H1 (cell line): ENCODE measurements around the gene AGAP1. TPM values are rescaled to one million over a fixed set of nuclear protein-coding genes. Genes with fewer than 3 reads are reported as not detected.

Experiments used
- CTCF ChIA-PET: fragments of 300-600 bp; sonication (Branson Sonifier 250); formaldehyde crosslinking; loops from one replicate; lab custom pipeline; 2021; ENCODE audit not compliant: partially characterized antibody; lab: Charles Lee
- POLR2A ChIA-PET: fragments of 300-600 bp; sonication (Branson Sonifier 250); formaldehyde crosslinking; loops from one replicate; lab custom pipeline; 2021; ENCODE audit warnings: inconsistent platforms; ENCODE audit not compliant: partially characterized antibody; lab: Charles Lee
- DNase-seq, 2 experiments: peaks; one replicate each; pipeline versions ENCODE4 v3.0.0 to v3.0.0-alpha.2; 2010 to 2022; ENCODE audit warnings: low spot score in 2 of 2, low read depth in 1 of 2, mixed read lengths in 1 of 2
- FAIRE-seq: peaks from 2 replicates; lab custom pipeline; 2011; peaks lifted over from hg19 to GRCh38; lab: Jason Lieb, UNC
- H2AFZ ChIP-seq: 2 replicates; pipeline ENCODE4 v1.8.1; 2012; ENCODE audit warnings: low read length, inconsistent platforms
- H2AK5ac ChIP-seq: 2 replicates; pipeline ENCODE4 v1.6.1; 2013; ENCODE audit warnings: low read depth, low read length
- H2BK120ac ChIP-seq: replicated peaks from 2 replicates; pipeline ENCODE3; 2013; ENCODE audit warnings: low read depth, low read length, inconsistent platforms
- H2BK12ac ChIP-seq: 2 replicates; pipeline ENCODE4 v1.6.1; 2013; ENCODE audit warnings: low read depth, low read length
- H2BK15ac ChIP-seq: 2 replicates; pipeline ENCODE4 v1.6.1; 2013; ENCODE audit warnings: low read length
- H2BK20ac ChIP-seq: 2 replicates; pipeline ENCODE4 v1.6.1; 2013; ENCODE audit warnings: low read length
- H2BK5ac ChIP-seq: 2 replicates; pipeline ENCODE4 v1.6.1; 2013; ENCODE audit warnings: low read depth, low read length
- H3K14ac ChIP-seq: 2 replicates; pipeline ENCODE4 v1.6.1; 2013; ENCODE audit warnings: inconsistent platforms; ENCODE audit not compliant: insufficient read length
- H3K18ac ChIP-seq: 2 replicates; pipeline ENCODE4 v1.6.1; 2013; ENCODE audit warnings: low read length; ENCODE audit errors: extremely low read depth
- H3K23ac ChIP-seq: 2 replicates; pipeline ENCODE4 v1.6.1; 2013; ENCODE audit warnings: inconsistent platforms; ENCODE audit not compliant: insufficient read length
- H3K23me2 ChIP-seq: 2 replicates; pipeline ENCODE4 v1.6.1; 2013; ENCODE audit warnings: low read depth, low read length
- H3K27ac ChIP-seq: 2 replicates; pipeline ENCODE4 v1.6.1; 2011; ENCODE audit warnings: low read depth, low read length, inconsistent platforms
- H3K27me3 ChIP-seq, 4 experiments: replicated peaks in 1 of 4; 1 replicate in 1 of 4; 2 replicates in 3 of 4; pipeline versions ENCODE4 v1.6.1 to v1.8.1; 2011 to 2013; ENCODE audit warnings: low read length in 3 of 4, mild to moderate bottlenecking in 3 of 4, inconsistent platforms in 2 of 4, mixed read lengths in 2 of 4, moderate library complexity in 1 of 4; ENCODE audit not compliant: control insufficient read depth in 3 of 4, insufficient read depth in 3 of 4; ENCODE audit errors: extremely low read depth in 1 of 4
- H3K36me3 ChIP-seq, 4 experiments: 2 replicates each; pipeline versions ENCODE4 v1.6.1 to v1.8.1; 2011 to 2013; ENCODE audit warnings: mild to moderate bottlenecking in 4 of 4, low read length in 3 of 4, moderate library complexity in 2 of 4, control low read depth in 1 of 4, inconsistent platforms in 1 of 4; ENCODE audit not compliant: insufficient read depth in 4 of 4, control insufficient read depth in 2 of 4
- H3K4ac ChIP-seq: replicated peaks from 2 replicates; pipeline ENCODE3; 2013; ENCODE audit warnings: low read length, low read depth, mixed read lengths, inconsistent platforms; ENCODE audit not compliant: insufficient read length
- H3K4me1 ChIP-seq, 4 experiments: replicated peaks in 1 of 4; 1 replicate in 1 of 4; 2 replicates in 3 of 4; pipeline versions ENCODE4 v1.6.1 to v1.8.1; 2011 to 2013; ENCODE audit warnings: low read length in 3 of 4, inconsistent platforms in 2 of 4, mixed read lengths in 1 of 4; ENCODE audit not compliant: insufficient read depth in 4 of 4, control insufficient read depth in 3 of 4
- H3K4me2 ChIP-seq, 2 experiments: 2 replicates each; pipeline versions ENCODE4 v1.6.1 to v1.8.1; 2011 to 2013; ENCODE audit warnings: low read depth in 2 of 2, low read length in 2 of 2, control low read depth in 1 of 2, inconsistent platforms in 1 of 2, mild to moderate bottlenecking in 1 of 2; ENCODE audit not compliant: insufficient read depth in 1 of 2
- H3K4me3 ChIP-seq, 4 experiments: fragments of 200-600, 300-600 bp in 1 of 4; sonication (generic), shearing (Covaris generic), sonication (Bioruptor Twin) in 1 of 4; 2 replicates each; pipeline versions ENCODE4 v1.5.1 to v1.8.1; 2011 to 2016; ENCODE audit warnings: low read length in 4 of 4, low read depth in 3 of 4, control low read depth in 2 of 4, inconsistent platforms in 2 of 4, mild to moderate bottlenecking in 2 of 4, mixed read lengths in 1 of 4, moderate library complexity in 1 of 4; ENCODE audit not compliant: insufficient read depth in 2 of 4; ENCODE audit errors: extremely low read depth in 1 of 4
- H3K56ac ChIP-seq: replicated peaks from 2 replicates; pipeline ENCODE3; 2013; ENCODE audit warnings: low read depth, mild to moderate bottlenecking, mixed read lengths, low read length, inconsistent platforms; ENCODE audit not compliant: insufficient read length
- H3K79me1 ChIP-seq: 2 replicates; pipeline ENCODE4 v1.6.1; 2013; ENCODE audit warnings: low read depth, low read length, control low read depth
- H3K79me2 ChIP-seq, 2 experiments: 2 replicates each; pipeline versions ENCODE4 v1.6.1 to v1.8.1; 2012 to 2013; ENCODE audit warnings: low read length in 2 of 2, mild to moderate bottlenecking in 2 of 2, inconsistent platforms in 1 of 2; ENCODE audit not compliant: insufficient read depth in 2 of 2, control insufficient read depth in 1 of 2
- H3K9ac ChIP-seq, 4 experiments: replicated peaks in 1 of 4; 1 replicate in 1 of 4; 2 replicates in 3 of 4; pipeline versions ENCODE4 v1.6.1 to v1.8.1; 2011 to 2013; ENCODE audit warnings: low read depth in 3 of 4, low read length in 3 of 4, control low read depth in 2 of 4, mild to moderate bottlenecking in 2 of 4, moderate library complexity in 2 of 4, inconsistent platforms in 1 of 4; ENCODE audit errors: extremely low read depth in 1 of 4
- H3K9me3 ChIP-seq, 2 experiments: 2 replicates each; pipeline versions ENCODE4 v1.6.1 to v1.8.1; 2012 to 2013; ENCODE audit warnings: mild to moderate bottlenecking in 2 of 2, moderate library complexity in 2 of 2, control low read depth in 1 of 2, inconsistent platforms in 1 of 2, low read depth in 1 of 2, low read length in 1 of 2, mixed read lengths in 1 of 2; ENCODE audit not compliant: insufficient read depth in 2 of 2
- H4K20me1 ChIP-seq, 2 experiments: replicated peaks in 1 of 2; 2 replicates each; pipeline versions ENCODE3 to v1.8.1; 2011 to 2013; ENCODE audit warnings: inconsistent platforms in 2 of 2, low read length in 2 of 2, mild to moderate bottlenecking in 1 of 2; ENCODE audit not compliant: insufficient read depth in 2 of 2, control insufficient read depth in 1 of 2
- H4K5ac ChIP-seq: 2 replicates; pipeline ENCODE4 v1.6.1; 2013; ENCODE audit warnings: low read length, low read depth, mixed read lengths, inconsistent platforms; ENCODE audit not compliant: insufficient read length
- H4K8ac ChIP-seq: 2 replicates; pipeline ENCODE4 v1.8.0; 2013; ENCODE audit warnings: mild to moderate bottlenecking, moderate library complexity, low read length, inconsistent platforms; ENCODE audit not compliant: insufficient read depth; ENCODE audit errors: extremely low read depth
- H4K91ac ChIP-seq: replicated peaks from 2 replicates; pipeline ENCODE3; 2013; ENCODE audit warnings: low read length, mixed read lengths, inconsistent platforms; ENCODE audit not compliant: insufficient read length
- ATF3 ChIP-seq: IDR thresholded peaks from 2 replicates; pipeline ENCODE4 v1.6.1; 2011; ENCODE audit warnings: low read depth, mild to moderate bottlenecking, low read length; ENCODE audit not compliant: insufficient read depth
- CBX8 ChIP-seq: fragments of 300-800, 300-1000 bp; sonication (generic); IDR thresholded peaks from 2 replicates; pipeline ENCODE4 v1.7.1; 2016; ENCODE audit warnings: low read depth, low read length, borderline replicate concordance
- CEBPB ChIP-seq: IDR thresholded peaks from 2 replicates; pipeline ENCODE4 v1.6.1; 2012; ENCODE audit warnings: low read depth, low read length
- CREB1 ChIP-seq: IDR thresholded peaks from 2 replicates; pipeline ENCODE4 v1.6.1; 2012; ENCODE audit warnings: inconsistent platforms
- EZH2 ChIP-seq: fragments of 200-600 bp; sonication (generic); IDR thresholded peaks from 2 replicates; pipeline ENCODE4 v1.7.1; 2012; ENCODE audit warnings: low read depth, mild to moderate bottlenecking, moderate library complexity, low read length, inconsistent platforms; ENCODE audit not compliant: severe bottlenecking
- HDAC2 ChIP-seq, 2 experiments: fragments of 300-600 bp in 1 of 2; sonication (generic) in 1 of 2; IDR thresholded peaks; 2 replicates each; pipeline ENCODE4 v1.6.1; 2011 to 2012; ENCODE audit warnings: low read depth in 2 of 2, low read length in 2 of 2, mild to moderate bottlenecking in 2 of 2, moderate library complexity in 2 of 2, borderline replicate concordance in 1 of 2, inconsistent platforms in 1 of 2
- KDM1A ChIP-seq: fragments of 200-600, 300-600 bp; sonication (generic); IDR thresholded peaks from 2 replicates; pipeline ENCODE4 v1.7.1; 2016; ENCODE audit warnings: mild to moderate bottlenecking, low read length, borderline replicate concordance
- NANOG ChIP-seq: IDR thresholded peaks from 2 replicates; pipeline ENCODE4 v1.6.1; 2011; ENCODE audit warnings: low read length, low read depth, mild to moderate bottlenecking, inconsistent platforms; ENCODE audit not compliant: insufficient read depth, poor library complexity, severe bottlenecking
- POU5F1 ChIP-seq: IDR thresholded peaks from 2 replicates; pipeline ENCODE4 v1.6.1; 2011; ENCODE audit warnings: low read depth, mild to moderate bottlenecking, low read length, moderate library complexity
- SIX5 ChIP-seq: IDR thresholded peaks from 2 replicates; pipeline ENCODE4 v1.6.1; 2011; ENCODE audit warnings: mild to moderate bottlenecking, low read depth, low read length
- SP1 ChIP-seq: IDR thresholded peaks from 2 replicates; pipeline ENCODE4 v1.6.1; 2011; ENCODE audit warnings: low read depth, low read length
- YY1 ChIP-seq: IDR thresholded peaks from 2 replicates; pipeline ENCODE4 v1.6.1; 2011; ENCODE audit warnings: low read depth, mild to moderate bottlenecking, low read length
- WGBS, 2 experiments: shearing (Covaris generic) in 1 of 2; methylation state at CpG; one replicate each; pipeline versions ENCODE4 v1.1.6 to v1.1.7; 2013 to 2015; ENCODE audit warnings: low lambda C conversion rate in 2 of 2, mixed read lengths in 2 of 2, inconsistent platforms in 1 of 2, low coverage in 1 of 2, missing lambda C conversion rate in 1 of 2; ENCODE audit not compliant: insufficient replicate concordance in 2 of 2, insufficient coverage in 1 of 2, insufficient read length in 1 of 2; ENCODE audit errors: extremely low coverage in 1 of 2, missing lambda C conversion rate in 1 of 2; 5-methylcytosine and 5-hydroxymethylcytosine counted together
- polyA plus RNA-seq, 7 experiments: library from polyadenylated mRNA; depleted of rRNA in 3 of 7; stranded (reverse) in 5 of 7; unstranded in 2 of 7; fragments of >200 nt in 5 of 7; fragments of 200-250 nt in 2 of 7; gene quantifications; 1 replicate in 5 of 7; 2 replicates in 1 of 7; 4 replicates in 1 of 7; pipeline versions ENCODE4 v1.2.1 to v1.2.3, GENCODE V29; 2011 to 2013; ENCODE audit warnings: missing spikeins in 2 of 7, mixed read lengths in 2 of 7
- total RNA-seq: library from RNA; stranded (reverse); fragmentation: NEBNext Ultra II Directional; extraction: Animal tissue kit (Norgen Biotek cat#: 25700); gene quantifications from 2 replicates; pipeline ENCODE4 v1.2.1, GENCODE V29; 2021

The AGAP1 gene
- total and polyA plus RNA-seq, 2 of the 8 experiments (the other 6 are each of a cell fraction or from before 2014, with no cell fraction given) = 18.1 to 39.4 TPM

- no peak for FAIRE-seq
- Histone ChIP-seq H3K36me3 (peaks cover 0 to 3% (median 0%) of the 10 kb centered on the region in 4 experiments; a peak in 2 of 8 replicates), H3K23ac (no peak overlapping the region), H3K4me2 (no peak overlapping the region), H3K4ac (no peak overlapping the region), H4K8ac (no peak overlapping the region), H4K5ac (no peak overlapping the region), H3K23me2 (no peaks in the 10 kb centered on the region), H3K18ac (no peak overlapping the region), H3K14ac (no peak overlapping the region), H2BK120ac (no peak overlapping the region), H3K27ac (no peak overlapping the region), H3K79me1 (no peaks in the 10 kb centered on the region; the same call in 1 of the 2 replicates), H2AFZ (no peak overlapping the region), H2BK20ac (no peak overlapping the region), H3K4me1 (peaks cover 0 to 2% (median 0%) of the 10 kb centered on the region in 4 experiments; a peak in 2 of 7 replicates), H4K20me1 (peaks cover 0 to 3% of the 10 kb centered on the region in 2 experiments), H3K9me3 (no peaks in the 10 kb centered on the region), H2BK5ac (no peak overlapping the region), H4K91ac (no peak overlapping the region), H2BK12ac (no peak overlapping the region), H3K27me3 (no peaks in the 10 kb centered on the region), H3K9ac (no peak overlapping the region), H3K56ac (no peak overlapping the region), H3K79me2 (no peaks in the 10 kb centered on the region), H2AK5ac (no peak overlapping the region), H3K4me3 (no peak overlapping the region), H2BK15ac (no peak overlapping the region)
- CTCF ChIA-PET = interaction anchor here (0.6 to 1.6 kb wide), 4 partner anchors 9 to 96 kb away, joined by 3 to 5 read pairs (median 4); no protein-coding TSS in a partner anchor
- DNase-seq = no peak
- 91% methylated on average over 6 of the region's 8 CpGs; no CpG with 5 or more reads in 1 of the 2 experiments for WGBS, 2 experiments
- POLR2A ChIA-PET = no interaction called here
- TF ChIP-seq ATF3 = no peak
- TF ChIP-seq CREB1 = no peak
- no peak for TF ChIP-seq SIX5
- no peak for TF ChIP-seq NANOG
- no peak for TF ChIP-seq KDM1A
- no peak for TF ChIP-seq CEBPB
- no peak for TF ChIP-seq YY1
- TF ChIP-seq EZH2 = no peak
- no peak for TF ChIP-seq CBX8
- TF ChIP-seq SP1 = no peak
- TF ChIP-seq POU5F1 = no peak
- TF ChIP-seq HDAC2 (IDR thresholded peaks at IDR 0.05; ENCODE audit: borderline replicate concordance in 1 of 2, low read depth in 2 of 2, low read length in 2 of 2) = no peak
Measured at GRCh38 chr2:235968155-235968554, 474.3 kb downstream of the AGAP1 start.
